ENCODE results near the gene ARL6IP6. TPM values are rescaled to one million over a fixed set of nuclear protein-coding genes. Genes with fewer than 3 reads are reported as not detected.

Gene ARL6IP6
- total RNA-seq, 2 donors from 2014 or later: 18.9 to 32.2 TPM

GRCh38 chr2:152766928-152767327 is 48.5 kb downstream of the ARL6IP6 start:
- no peak overlapping the region for H3K27ac ChIP-seq
- no peaks in the 10 kb centered on the region for H3K36me3 ChIP-seq
- H3K4me1 ChIP-seq (replicated peaks): no peaks in the 10 kb centered on the region
- WGBS: 63% methylated on average over 1 of the region's 1 CpG
- H3K27me3 ChIP-seq (replicated peaks; ENCODE audit: insufficient read depth): no peaks in the 10 kb centered on the region
- TF ChIP-seq CTCF (IDR thresholded peaks at IDR 0.05) (no peak), POLR2A (IDR thresholded peaks at IDR 0.05) (no peak), POLR2AphosphoS5 (IDR thresholded peaks at IDR 0.05) (no peak)
- no peak for DNase-seq (ENCODE audit: low spot score)
- H3K4me3 ChIP-seq: no peak overlapping the region
- intact Hi-C loops (cut with DNase I): no loop called here
- H3K9me3 ChIP-seq: no peaks in the 10 kb centered on the region

GRCh38 chr2:152781175-152781574 is 62.8 kb downstream of the ARL6IP6 start:
- intact Hi-C loops (cut with DNase I): no loop called here
- peak; percentile 9 for DNase-seq (ENCODE audit: low spot score)
- no peaks in the 10 kb centered on the region for H3K9me3 ChIP-seq
- no peaks in the 10 kb centered on the region for H3K36me3 ChIP-seq
- TF ChIP-seq POLR2A (IDR thresholded peaks at IDR 0.05) (no peak), CTCF (IDR thresholded peaks at IDR 0.05) (no peak), POLR2AphosphoS5 (IDR thresholded peaks at IDR 0.05) (no peak)
- H3K27me3 ChIP-seq (replicated peaks; ENCODE audit: insufficient read depth): no peaks in the 10 kb centered on the region
- no peaks in the 10 kb centered on the region for H3K4me1 ChIP-seq (replicated peaks)
- H3K27ac ChIP-seq: no peak overlapping the region
- no peak overlapping the region for H3K4me3 ChIP-seq
- 48% methylated on average over 3 of the region's 3 CpGs for WGBS

DNA sequence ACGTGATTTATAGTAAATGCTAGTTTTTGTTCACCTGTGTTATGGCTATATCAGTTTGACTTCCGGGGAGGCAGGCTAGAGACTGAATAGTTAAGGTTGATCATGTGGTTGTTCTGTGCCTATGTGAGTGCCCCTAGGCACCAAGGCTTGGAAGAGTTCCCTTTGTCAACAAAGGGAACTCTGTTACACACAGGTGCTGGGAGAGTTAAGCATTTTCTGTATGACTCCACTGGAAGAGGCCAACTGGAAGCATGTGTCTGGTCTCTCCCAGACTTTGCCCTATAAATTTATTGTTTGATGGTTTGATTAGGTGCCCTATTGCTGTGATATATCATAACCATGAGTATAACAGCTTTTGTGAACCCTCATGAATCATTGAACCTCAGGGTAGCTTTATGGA is 63.8 kb downstream of the ARL6IP6 start:
- H3K4me1 ChIP-seq (replicated peaks): no peaks in the 10 kb centered on the region
- 32% methylated on average over 2 of the region's 2 CpGs for WGBS

GRCh38 chr2:152790883-152791282 is 72.5 kb downstream of the ARL6IP6 start:
- no peak for TF ChIP-seq POLR2A (IDR thresholded peaks at IDR 0.05)
- no peak for TF ChIP-seq POLR2AphosphoS5 (IDR thresholded peaks at IDR 0.05)
- TF ChIP-seq CTCF (IDR thresholded peaks at IDR 0.05): no peak
- Histone ChIP-seq H3K9me3 (no peaks in the 10 kb centered on the region), H3K4me1 (replicated peaks) (no peaks in the 10 kb centered on the region), H3K27me3 (replicated peaks; ENCODE audit: insufficient read depth) (no peaks in the 10 kb centered on the region), H3K36me3 (no peaks in the 10 kb centered on the region), H3K4me3 (no peak overlapping the region), H3K27ac (no peak overlapping the region)
- intact Hi-C loops (cut with DNase I): no loop called here
- no peak for DNase-seq (ENCODE audit: low spot score)
- 52% methylated on average over 9 of the region's 9 CpGs for WGBS

More for the DNA sequence above, 63.8 kb downstream of the ARL6IP6 start:
- H3K9me3 ChIP-seq: no peaks in the 10 kb centered on the region
- TF ChIP-seq POLR2AphosphoS5 (IDR thresholded peaks at IDR 0.05) (no peak), CTCF (IDR thresholded peaks at IDR 0.05) (no peak), POLR2A (IDR thresholded peaks at IDR 0.05) (no peak)
- no peaks in the 10 kb centered on the region for H3K27me3 ChIP-seq (replicated peaks; ENCODE audit: insufficient read depth)
- H3K27ac ChIP-seq: no peak overlapping the region
- DNase-seq (ENCODE audit: low spot score): no peak
- no peaks in the 10 kb centered on the region for H3K36me3 ChIP-seq
- no peak overlapping the region for H3K4me3 ChIP-seq
- intact Hi-C loops (cut with DNase I): no loop called here

DNA sequence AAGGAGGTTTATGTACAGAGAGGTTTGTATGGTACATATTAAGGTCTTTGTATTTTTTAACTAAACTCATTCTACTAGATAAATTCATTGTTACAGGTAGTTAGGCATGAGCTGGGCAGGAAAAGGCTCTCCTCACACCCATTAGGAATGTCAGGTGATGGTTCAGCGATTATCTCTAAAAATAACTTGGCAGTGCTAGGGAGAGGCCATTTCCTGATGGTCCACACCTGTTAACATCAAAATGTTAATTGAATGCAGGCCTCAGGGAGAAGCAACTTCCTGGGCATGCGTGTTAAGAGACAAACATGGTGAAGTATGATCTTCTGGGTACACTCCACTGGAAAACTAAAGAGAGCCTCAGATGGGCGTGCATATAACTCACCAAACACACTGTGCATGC is 73.6 kb downstream of the ARL6IP6 start:
- DNase-seq (ENCODE audit: low spot score): no peak
- 66% methylated on average over 3 of the region's 3 CpGs for WGBS
- Histone ChIP-seq H3K4me3 (no peak overlapping the region), H3K9me3 (no peaks in the 10 kb centered on the region), H3K27ac (no peak overlapping the region), H3K4me1 (replicated peaks) (no peaks in the 10 kb centered on the region), H3K36me3 (no peaks in the 10 kb centered on the region), H3K27me3 (replicated peaks; ENCODE audit: insufficient read depth) (no peaks in the 10 kb centered on the region)
- intact Hi-C loops (cut with DNase I): no loop called here
- no peak for TF ChIP-seq POLR2AphosphoS5 (IDR thresholded peaks at IDR 0.05)
- no peak for TF ChIP-seq POLR2A (IDR thresholded peaks at IDR 0.05)
- TF ChIP-seq CTCF (IDR thresholded peaks at IDR 0.05): no peak
